Kidney capillary endothelial cell (primary cell): ENCODE results near the gene C3orf20.

Experiments
- DNase-seq: peaks from one replicate; pipeline ENCODE4 v3.0.0-alpha.2; 2018; ENCODE audit warnings: low spot score

The C3orf20 gene

GRCh38 chr3:14775011-14775410 lies 100.1 kb downstream of the C3orf20 start:
- DNase-seq, result no peak

- no peak for DNase-seq
Observed at GRCh38 chr3:14775563-14775962, 100.6 kb downstream of the C3orf20 start.

GRCh38 chr3:14779069-14779685 lies 104.2 kb downstream of the C3orf20 start:
- DNase-seq, result no peak

GRCh38 chr3:14780927-14781507 lies 106.1 kb downstream of the C3orf20 start:
- peak; percentile 56 for DNase-seq

DNA sequence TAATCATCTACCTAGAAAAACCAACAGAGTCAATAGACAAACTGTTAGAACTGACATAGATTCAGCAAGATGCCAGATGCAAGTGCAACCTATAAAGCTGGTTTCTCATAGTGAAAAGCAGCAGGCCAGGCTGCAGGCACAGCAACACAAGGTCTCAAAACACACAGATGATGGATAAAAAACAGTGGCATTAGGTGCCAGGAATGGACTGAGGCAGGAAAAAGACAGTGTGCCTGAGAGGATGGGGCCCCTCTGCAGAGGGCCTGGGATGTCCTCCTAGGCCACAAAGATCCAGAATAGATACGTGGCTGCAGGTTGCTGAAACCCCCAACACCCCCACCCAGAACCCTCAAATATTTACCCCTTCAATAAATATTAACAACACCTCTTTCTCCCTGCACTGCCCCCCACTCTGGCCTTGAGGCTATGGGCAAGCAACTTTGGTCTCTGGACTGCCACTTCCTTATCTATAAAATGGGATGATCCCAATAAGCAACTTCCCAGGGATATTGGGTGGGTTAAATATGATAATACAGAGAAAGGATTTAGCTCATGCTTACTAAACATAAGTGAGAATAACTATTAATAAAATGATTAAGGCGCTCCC lies 108.6 kb downstream of the C3orf20 start:
- DNase-seq, result no peak

DNA sequence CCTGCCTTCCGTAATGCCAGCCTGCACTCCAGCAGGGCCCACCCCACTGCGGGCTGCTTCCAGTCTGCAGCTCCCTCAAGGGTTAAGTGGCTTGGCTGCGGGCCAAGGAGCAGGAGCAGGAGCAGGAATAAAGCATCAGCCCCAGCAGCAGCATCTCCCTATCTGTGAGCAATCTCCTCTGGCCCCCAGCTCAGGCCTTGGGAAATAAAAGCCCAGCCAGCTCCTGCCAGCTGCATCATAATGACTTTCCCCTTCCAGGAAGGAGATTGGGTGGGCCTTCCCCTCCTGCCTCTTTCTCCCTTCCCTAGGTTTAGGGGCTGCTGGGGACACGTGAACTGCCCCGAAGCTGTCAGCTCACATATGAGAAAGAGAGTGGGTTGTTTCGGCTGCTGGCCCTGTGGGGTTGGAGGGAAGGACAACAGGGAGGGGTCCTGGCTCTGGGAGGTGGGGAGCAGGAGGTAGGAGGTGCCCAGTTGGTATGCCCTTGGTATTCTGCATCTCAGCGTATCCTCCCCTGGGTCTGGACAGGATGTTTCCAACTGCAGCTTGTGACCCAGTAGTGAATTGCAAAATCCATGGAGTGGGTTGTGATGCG lies 109.2 kb downstream of the C3orf20 start:
- no peak for DNase-seq

GRCh38 chr3:14785207-14786155 lies 110.5 kb downstream of the C3orf20 start:
- no peak for DNase-seq

DNA sequence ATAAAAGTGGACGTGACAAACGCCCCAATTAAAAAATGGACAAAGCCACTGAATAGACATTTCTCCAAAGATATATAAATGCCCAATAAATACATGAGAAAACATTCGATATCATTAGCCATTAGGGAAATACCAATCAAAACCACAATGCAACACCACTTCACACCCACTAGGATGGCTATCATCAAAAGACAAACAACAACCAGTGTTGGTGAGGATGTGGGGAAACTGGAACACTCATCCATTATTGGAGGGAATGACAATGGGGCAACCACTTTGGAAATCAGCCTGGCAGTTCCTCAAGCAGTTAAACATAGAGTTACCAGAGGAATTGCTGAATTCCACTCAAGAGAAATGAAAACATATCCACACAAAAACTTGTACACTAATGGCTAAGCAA lies 111.4 kb downstream of the C3orf20 start:
- no peak for DNase-seq

- no peak for DNase-seq
Observed at GRCh38 chr3:14787630-14788029, 112.7 kb downstream of the C3orf20 start.

DNA sequence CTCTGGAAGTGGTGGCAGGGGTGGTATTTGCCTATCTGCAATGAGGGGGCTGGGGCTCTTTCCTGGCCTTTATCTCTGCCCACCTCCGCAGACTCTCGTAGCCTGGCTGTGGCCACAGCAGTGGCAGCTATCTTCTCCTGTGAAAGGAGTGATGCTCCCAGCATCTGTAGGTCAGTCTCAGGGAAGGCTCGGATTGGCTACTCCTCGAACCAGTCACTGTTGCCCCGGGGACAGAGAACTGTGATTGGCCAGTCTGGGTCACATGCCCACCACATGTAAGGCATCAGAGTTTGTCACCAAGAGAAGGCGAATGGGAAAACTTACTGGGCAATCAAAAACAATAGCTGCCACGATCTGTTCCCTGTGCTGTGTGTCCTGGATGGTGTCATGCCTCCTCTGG lies 113.7 kb downstream of the C3orf20 start:
- no peak for DNase-seq

- no peak for DNase-seq
Observed at GRCh38 chr3:14789221-14789620, 114.3 kb downstream of the C3orf20 start.

GRCh38 chr3:14789640-14790285 lies 114.8 kb downstream of the C3orf20 start:
- no peak for DNase-seq

DNA sequence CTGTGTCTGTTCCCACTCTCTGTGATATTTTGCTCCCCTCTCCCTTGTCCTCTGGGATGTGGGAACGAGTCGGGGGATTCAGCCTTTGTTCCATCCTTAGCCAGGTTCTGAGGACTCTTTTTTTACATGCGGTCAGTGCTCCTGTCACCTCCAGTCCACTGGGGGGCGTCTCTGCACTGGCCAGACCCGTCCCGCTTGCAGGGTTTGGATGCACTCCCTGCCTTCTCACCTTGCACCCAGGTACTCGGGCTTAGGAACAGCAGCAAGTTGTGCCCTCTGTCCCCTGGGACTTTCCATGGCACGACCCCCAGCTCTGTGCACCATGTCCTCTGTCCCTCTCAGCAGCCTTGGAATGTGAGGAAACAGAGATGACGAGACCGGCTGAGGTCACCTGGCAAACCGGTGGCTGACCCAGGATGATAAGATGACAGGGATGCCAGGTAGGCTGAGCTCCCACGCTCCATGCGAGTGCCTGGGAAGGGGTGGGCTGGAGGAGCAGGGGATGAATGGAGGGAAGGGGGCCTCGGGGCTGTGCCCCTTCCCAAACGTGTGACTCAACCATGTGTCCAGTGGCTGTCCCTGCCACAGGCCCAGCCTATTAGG lies 116.5 kb downstream of the C3orf20 start:
- DNase-seq, result peak; percentile 57

- DNase-seq, result no peak
Observed at GRCh38 chr3:14792691-14793121, 117.8 kb downstream of the C3orf20 start.

DNA sequence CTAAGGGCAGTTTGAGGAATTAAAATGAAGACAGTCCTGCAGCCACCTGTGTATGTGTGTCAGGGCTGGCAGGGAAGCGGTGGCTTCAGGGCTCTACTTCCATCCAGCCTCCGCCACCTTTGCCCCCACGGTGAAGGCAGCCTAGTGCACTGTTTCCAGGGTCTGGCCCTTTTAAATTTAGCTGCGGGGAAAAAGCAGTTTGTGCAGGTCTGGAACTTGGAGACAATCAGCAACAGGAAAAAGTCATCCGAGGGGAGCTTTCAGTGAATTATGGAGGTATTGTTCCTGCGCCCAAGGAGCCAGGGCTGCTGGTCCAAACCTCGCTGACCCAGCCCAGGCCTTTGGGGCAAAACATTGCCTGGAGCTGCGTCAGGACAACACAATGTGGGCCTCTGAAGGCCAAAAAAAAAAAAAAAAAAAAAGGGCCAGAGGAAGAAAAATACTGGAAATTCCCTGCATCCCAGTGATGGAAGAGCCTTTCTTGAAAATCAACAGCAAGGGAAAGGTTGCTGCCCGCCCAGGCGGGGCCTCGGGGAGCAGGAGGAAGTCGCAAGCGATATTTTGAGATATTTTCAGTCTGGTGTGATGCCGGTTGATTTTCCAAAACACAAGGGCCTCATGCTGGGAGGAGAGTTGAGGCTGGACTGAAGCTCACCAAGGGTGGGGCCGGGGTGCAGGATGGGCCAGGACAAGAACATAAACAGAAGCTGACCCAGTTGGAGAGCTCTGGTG lies 118.4 kb downstream of the C3orf20 start:
- no peak for DNase-seq

- no peak for DNase-seq
Observed at GRCh38 chr3:14793858-14794234, 118.9 kb downstream of the C3orf20 start.

DNA sequence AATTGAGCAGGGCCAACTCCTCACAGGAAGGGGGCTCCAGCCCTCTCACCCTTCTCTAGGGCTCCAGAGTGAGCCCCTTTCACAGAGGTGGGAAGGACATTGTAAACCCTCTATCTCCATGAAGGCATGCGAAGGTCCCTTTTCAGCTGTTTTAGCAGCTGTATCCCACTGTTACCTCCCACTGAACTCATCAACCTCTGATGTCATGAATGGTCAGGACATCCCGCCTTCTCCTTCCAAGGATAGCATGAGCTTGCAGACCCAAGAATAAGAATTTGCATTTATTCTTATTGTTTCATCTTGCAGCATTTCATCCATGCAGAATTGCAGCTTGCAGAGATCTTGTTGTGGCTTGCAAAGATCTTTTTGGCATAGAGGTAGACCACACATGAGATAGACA lies 119.5 kb downstream of the C3orf20 start:
- DNase-seq, result no peak

GRCh38 chr3:14795996-14796395 lies 121.1 kb downstream of the C3orf20 start:
- DNase-seq, result no peak

DNA sequence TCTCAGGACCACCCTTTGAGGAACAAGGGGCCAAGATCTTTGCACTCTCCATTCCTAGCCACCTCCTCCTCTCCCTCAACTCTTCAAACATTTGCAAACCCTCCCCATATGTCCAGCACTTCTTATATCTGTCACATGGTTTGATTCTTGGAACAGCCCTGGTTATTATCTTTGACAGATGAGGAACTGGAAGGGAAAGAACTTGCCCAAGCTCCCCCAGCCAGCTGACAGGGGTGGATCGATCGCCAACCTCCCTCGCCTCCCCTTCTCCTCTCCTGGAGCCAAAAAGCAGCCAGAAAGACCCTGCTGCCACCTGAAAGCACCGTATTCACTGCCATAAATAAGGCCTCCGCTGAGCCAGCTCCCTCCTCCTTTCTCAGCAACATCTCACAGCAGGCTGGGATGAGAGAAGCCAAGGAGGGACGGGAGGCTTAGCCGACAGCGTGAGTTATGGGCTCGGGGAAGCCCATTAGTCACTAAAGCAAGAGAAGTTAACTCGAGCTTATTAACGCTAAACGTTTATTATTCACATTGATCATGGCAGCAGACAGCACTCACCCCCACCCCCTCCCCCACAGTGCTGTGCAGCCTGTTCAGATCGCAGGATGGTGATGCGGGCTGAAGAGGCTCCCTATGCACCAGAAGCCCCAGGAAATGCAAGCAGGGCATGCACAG lies 121.6 kb downstream of the C3orf20 start:
- no peak for DNase-seq

- no peak for DNase-seq
Observed at GRCh38 chr3:14797731-14798130, 122.8 kb downstream of the C3orf20 start.
